Dedifferentiated amniotic fluid mesenchymal stem cell (primary cell): ENCODE measurements around the gene IFIT1.

Experiments
- DNase-seq: peaks from one replicate; pipeline ENCODE4 v3.0.0-alpha.2; 2016; ENCODE audit errors: extremely low spot score

IFIT1 gene

DNA sequence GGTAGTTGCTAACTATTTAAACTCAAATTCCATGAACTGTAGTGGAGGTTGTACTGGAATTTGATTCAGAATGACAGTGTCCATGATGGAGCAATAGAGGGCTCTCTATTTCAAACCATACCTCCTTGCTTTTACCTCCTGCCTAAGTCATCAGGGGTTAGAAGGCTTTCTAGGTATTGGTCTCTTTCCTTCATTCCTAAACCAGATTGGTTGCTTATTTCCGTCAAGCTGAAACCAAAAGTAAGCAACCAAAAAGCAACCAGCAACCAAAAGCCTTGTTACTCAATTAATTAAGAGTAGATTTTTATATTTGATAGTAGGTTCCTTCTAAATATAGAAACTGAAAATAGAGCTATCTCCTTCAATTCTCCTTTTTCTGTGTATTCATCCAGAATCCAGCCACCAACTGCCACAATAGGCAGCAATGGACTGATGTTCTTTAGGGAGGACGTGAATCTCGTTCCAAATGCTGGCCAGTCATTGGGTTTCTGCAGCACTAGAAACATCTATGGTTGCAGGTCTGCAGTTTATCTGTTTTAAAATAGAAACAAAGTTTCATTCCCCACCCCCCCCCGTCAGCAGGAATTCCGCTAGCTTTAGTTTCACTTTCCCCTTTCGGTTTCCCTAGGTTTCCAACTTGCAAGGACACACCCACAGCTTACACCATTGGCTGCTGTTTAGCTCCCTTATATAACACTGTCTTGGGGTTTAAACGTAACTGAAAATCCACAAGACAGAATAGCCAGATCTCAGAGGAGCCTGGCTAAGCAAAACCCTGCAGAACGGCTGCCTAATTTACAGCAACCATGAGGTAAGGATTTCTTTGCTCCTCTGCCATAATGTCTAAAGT, at the start of gene IFIT1:
Gene IFIT1, plus strand, starts transcription at position 717 of the 850 bp plus-strand sequence. Its CDS starts 90 bp downstream, at position 807.
- DNase-seq = peak; percentile 96

- no peak for DNase-seq
Observed at GRCh38 chr10:89343089-89343767, 49.2 kb upstream of the IFIT1 start.

DNA sequence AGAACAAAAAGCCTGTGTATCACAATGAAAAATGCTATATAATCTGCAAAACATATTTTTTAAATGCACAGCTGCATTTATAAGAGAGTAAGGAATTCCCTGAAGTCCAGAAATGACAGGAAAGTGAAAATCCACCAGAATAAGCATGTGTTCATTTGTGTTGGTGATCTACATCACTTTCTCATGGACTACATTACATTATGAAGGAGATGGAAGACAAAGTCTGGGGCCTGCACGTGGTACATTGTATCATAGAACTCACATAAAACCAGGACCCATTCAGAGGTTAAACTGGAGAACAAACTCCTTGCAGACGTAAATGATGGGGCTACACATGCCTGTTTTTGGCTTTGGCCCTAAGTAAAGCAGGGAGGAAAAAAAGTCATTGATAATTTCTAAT, 48.3 kb upstream of the IFIT1 start:
- DNase-seq = no peak

DNA sequence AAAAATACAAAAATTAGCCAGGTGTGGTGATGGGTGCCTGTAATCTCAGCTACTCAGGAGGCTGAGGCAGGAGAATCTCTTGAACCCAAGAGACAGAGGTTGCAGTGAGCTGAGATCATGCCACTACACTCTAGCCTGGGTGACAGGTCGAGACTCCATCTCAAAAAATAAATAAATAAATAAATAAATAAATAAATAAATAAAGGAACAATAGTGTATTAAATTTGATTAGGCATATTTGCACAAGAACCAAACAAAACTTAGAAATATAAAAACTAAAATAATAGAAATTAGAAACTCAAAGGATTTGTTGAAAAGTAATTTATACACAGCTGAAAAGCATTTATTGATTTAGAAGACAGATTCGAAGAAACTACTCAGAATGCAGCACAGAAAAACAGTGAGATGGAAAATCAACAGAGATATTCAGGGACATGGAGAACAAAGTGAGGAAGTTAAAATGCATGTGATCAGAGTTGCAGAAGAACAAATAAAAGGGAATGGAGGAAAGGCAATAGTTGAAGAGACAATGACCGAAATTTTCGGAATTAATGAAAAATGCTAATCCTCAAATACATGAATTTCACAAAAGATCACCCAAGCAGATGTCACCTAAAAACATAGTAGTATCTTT, 46.9 kb upstream of the IFIT1 start:
- DNase-seq = no peak

DNA sequence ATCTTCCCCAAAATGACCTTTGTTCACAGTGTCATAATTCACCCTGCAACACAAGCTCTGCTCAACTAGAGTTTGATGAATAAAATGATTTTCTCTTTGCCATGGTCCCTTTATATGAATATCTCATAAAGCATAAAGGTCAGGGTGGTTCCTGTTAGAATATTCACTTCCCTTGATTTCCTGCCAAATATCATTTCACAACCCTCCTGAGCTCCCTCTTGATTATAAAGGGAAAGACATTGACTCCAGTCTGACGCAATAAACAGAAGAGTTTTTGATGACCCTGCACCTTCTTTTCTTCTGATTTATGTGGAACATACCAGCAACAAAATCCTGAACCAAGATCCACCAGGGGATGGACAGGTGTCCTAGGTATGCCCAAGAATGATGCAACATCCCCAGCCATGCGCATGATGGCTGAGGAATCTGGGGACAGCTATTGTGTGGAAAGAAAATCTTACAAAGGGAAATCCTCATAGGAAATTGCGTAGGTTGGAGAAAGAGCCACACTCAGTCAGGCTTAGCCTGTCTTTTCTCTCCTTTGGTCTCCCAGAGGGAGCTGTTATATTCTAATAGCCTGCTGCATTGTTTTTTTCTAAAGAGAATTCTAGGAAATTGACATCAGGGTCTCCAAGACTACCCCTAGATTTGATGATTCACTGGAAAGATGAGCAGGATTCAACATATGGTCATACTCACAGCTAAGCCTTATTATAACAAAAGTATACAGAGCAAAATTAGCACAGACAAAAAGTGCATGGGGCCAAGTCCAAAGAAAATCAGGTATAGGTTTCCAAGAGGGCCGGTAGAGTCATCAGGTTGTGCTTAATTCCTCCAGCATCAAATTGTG, 45.8 kb upstream of the IFIT1 start:
- DNase-seq = no peak

DNA sequence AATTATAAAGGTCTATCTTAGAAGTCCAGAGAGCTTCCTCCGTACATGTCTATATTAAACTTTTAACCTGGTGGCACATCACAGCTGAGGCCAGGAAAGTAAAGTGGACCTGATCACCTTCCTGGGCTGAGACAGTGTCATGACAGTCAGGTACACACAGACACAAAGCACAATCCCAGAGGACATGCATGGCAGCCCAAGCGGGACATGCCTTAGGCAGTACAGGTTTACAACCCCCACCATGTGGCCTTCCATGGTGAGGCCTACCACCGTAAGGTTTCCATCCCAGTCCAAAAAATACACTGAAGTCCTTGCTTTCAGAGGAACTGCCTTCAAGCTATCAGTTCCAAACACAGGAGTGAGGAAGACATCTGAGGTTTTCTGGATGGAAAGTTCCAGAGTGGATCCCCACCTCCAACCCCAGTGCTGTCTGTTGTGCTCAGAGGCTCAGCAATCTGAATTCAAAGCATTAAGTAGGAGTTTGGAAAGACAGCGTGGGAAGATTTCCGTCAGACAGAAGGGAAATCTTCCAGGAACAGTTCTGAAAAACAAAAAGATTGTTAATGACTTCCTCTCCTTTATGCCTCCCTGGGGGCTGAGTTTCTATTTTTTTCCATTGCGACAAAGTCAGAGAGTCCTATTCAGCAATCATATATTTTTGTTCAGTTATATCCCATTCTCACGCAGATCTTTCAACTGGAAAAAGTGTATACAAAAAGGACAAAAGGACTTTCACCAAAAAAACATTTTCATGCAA, 44.5 kb upstream of the IFIT1 start:
- DNase-seq = no peak

- DNase-seq = no peak
Observed at GRCh38 chr10:89348481-89348880, 43.9 kb upstream of the IFIT1 start.

GRCh38 chr10:89348975-89349374, 43.4 kb upstream of the IFIT1 start:
- DNase-seq = no peak

DNA sequence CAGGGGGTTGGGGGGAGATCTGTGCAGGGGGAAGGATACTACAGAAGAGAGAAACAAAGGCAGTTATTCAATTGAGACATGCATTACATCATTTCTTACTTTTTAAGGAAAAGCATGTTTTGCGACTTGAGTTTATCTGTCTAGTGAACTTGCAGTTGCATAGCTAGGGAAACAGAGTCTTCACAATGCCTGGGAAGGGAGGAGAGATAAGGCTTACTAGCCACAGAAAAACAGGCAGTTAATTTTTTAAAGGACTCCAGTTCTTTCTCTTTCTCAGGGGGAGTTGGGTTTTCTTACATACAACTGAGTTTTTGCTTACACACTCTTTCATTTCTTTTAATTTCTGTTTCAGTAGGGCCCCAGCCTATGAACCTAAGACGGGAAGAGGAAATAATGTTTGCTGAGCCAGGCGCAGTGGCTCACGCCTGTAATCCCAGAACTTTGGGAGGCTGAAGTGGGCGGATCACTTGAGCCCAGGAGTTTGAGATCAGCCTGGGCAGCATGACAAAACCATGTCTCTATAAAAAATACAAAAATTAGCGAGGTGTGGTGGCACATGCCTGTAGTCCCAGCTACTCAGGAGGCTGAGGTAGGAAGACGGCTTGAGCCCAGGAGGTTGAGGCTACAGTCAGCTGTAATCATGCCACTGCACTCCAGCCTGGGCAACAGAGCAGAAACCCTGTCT, 41.6 kb upstream of the IFIT1 start:
- DNase-seq = peak; percentile 17

- peak; percentile 17 for DNase-seq
Observed at GRCh38 chr10:89351412-89351779, 41.0 kb upstream of the IFIT1 start.

DNA sequence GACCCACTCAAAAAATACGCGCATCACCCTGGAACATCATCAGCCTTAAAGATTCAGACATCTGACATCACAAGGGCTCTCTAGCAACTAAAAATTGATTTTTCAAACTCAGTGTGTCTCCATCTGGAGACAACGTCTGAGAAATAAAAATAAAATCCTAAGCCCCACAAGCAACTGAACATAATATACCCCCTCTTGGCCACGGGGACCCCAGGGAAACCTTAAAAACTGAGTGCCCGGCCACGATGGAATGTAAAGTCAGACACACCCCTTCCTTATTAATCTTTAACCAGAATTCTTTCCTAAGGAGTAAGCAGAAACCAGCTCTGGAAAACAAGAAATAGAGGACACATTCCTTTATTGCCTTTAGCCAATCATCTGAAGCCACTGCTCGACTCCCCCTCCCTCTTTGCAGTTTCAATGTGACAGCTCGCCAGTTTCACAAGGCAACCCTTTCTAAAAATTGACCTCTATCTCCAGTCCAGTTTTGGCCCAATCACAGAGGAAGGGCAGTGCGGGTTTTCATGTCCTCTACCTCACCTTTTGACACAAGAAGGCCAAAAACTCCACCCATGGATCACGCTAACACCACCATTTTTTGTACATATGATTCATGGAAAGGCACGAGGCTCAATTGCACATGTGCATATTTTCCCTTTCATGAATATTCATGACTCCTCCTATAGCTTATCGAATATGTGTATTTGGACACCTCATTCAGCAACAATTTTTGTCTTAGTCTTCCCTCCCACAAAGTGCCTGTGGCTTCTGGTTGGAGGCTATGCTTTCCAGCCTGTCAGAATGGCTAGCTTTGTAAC, 40.4 kb upstream of the IFIT1 start:
- DNase-seq = peak; percentile 97

- no peak for DNase-seq
Observed at GRCh38 chr10:89352802-89353201, 39.6 kb upstream of the IFIT1 start.

GRCh38 chr10:89355394-89355931, 37.0 kb upstream of the IFIT1 start:
- DNase-seq = no peak

GRCh38 chr10:89357096-89357495, 35.3 kb upstream of the IFIT1 start:
- no peak for DNase-seq

DNA sequence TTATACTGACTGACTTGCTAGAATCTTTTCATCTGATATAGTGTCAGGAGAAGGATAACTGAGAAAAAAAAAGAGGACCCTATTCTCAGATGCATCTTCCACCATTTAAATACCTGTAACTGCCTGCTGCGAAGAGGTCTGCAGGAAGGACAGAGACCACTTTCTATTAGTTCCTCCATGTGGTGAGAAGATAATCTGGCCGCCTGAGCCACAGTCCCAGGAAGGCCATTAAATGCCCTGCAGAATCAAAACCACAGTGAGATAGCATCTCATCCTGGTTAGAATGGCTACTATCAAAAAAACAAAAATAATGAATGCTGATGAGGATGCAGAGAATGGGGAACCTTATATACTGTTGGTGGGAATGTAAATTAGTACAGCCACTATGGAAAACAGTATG, 34.4 kb upstream of the IFIT1 start:
- no peak for DNase-seq

DNA sequence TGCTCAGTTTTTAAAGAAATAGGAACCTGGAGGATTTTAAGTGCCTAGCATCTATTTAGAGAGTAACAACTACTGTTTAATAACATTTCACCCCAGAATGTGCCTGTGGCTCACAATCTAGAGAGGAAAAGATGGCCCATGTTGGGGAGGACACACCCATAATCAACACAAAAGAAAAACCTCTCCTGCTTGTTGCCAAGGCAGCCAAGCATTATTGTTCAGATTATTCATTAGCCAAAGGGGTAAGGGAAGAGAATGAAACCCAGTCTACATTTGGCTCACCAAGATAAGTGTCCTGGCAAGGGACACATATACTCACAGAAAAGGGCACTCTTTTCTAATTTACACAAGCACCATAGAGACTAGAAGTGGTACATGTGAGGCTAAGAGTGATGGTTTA, 32.3 kb upstream of the IFIT1 start:
- no peak for DNase-seq

DNA sequence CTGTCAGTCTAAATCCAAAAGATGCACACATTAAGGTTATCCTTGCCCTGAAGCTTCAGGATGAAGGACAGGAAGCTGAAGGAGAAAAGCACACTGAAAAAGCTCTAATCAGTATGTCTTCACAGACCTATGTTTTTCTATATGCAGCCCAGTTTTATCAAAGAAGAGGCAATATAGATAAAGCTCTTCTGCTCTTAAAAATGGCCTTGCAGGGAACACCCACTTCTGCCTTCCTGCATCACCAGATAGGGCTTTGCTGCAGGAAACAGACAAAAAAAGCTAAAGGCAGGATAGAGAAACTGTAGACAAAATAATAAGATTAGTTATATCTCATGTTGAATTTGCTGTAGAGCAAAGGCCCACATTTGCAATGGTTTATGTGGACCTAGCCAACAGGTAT, 29.5 kb upstream of the IFIT1 start:
- DNase-seq = no peak

DNA sequence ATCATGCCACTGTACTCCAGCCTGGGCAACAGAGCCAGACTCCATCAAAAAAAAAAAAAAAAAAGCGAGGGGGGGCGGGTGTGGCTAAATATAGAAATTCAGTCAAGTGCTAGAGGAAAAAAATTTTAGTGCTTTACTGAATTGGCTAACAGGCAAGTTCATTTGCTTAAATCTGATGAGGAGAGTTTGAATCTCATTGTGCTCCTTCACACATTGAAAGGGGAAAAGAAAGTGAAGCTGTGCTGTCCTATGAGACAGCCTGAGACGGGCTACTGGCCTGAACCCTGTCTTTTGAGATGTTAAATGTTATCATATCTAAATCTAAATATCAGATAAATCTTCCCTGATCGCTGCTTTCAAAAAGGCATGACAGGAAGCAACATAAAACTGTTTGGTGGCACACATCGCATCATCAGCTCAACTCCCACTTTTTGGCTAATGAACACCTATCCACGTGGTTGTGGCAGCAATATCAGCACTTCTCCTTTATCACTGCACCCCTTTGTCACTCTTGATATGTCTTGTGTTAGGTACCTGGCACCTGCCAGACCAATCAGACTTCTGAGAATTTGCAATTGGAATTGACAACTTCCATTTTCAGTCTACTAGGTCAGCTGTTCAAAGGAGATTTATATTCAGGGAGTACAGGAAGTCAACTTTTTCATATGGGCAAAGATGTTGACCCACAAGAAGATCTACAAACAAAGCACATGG, 28.5 kb upstream of the IFIT1 start:
- DNase-seq = no peak

DNA sequence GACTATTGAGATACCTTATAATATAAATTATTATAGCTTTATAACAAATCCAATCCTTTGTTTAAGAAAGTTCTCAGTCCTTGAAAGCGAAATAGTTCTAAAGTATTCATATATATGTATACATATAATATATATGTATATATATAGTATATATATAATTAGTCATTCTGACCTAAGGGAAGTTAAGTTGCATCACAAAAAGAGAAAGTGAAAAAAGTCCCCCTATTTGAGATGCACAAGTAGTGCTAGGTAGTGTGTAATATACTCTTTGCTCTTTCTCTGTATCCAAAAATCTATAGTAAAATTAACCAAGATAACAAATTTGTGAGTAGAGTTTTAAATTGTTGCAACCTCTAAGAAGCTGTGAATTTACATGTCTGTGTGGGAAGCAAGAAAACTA, 27.9 kb upstream of the IFIT1 start:
- no peak for DNase-seq
